Loucy (cell line): ENCODE data around the gene TXNRD2.

ENCODE experiments used
- CTCF ChIP-seq: fragments of 200-600 bp; sonication (generic); conservative IDR thresholded peaks from 2 replicates; pipeline ENCODE4 v1.5.1; 2014; ENCODE audit warnings: mild to moderate bottlenecking, antibody characterized with exemption, low read length
- EZH2phosphoT487 ChIP-seq: fragments of 200-600 bp; IDR thresholded peaks from 2 replicates; pipeline ENCODE4 v1.6.1; 2018; ENCODE audit warnings: antibody characterized with exemption, mild to moderate bottlenecking, moderate library complexity, borderline replicate concordance

GRCh38 chr22:19964701-19965386 lies 23.2 kb upstream of the TXNRD2 start:
- no peak for TF ChIP-seq EZH2phosphoT487
- no peak for TF ChIP-seq CTCF
